ENCODE measurements around the gene FRMD5. TPM values are rescaled to one million over a fixed set of nuclear protein-coding genes. Genes with fewer than 3 reads are reported as not detected.
"Not testable (repeated sequence)": the region's sequence is repeated elsewhere in the genome, so short reads cannot be mapped to it uniquely, and the experiment has no call there.

Gene FRMD5
- 0.30 TPM for polyA plus RNA-seq

DNA sequence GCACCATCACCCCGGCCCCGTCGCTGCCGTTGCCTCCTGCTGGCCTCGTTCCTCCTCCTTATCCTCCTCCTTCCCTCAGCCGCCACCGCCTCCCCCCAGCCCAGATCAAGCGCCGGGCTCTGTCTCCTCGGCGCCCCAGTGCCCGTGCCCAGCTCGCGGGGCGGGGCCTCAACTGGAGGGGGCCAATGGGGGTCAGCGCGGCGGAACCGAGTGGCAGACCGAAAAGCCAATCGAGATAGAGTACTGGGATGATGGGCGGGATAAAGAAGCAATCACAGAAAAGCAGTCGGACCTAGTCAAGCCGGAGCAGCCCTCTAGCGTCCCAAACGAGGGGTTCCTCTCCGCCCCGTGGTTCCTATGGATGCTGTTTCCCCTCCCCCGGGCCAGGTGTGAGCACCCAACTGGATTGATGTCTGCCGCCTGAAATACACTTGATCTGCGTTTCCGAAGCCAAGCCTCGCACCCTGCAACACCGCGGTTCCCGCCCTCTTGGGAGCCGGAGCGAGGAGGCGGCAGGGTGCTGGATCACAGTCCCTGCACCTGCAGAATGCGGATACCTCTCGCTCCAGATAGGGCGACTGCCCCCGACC lies at the start of gene FRMD5:
FRMD5 (minus strand) TSS at position 121 of the 590 bp plus-strand sequence.
- peak within 1 kb of the TSS; percentile 86 to 95 (median 94) for H3K4me3 Mint-ChIP-seq
- H3K4me1 Mint-ChIP-seq: peaks cover 11 to 20% (median 12%) of the 10 kb centered on the region in 3 donors
- H3K9me3 Mint-ChIP-seq: peaks cover 0 to 1% (median 0%) of the 10 kb centered on the region in 3 donors
- no peaks in the 10 kb centered on the region for H3K36me3 Mint-ChIP-seq
- H3K27me3 Mint-ChIP-seq: peaks cover 50% of the 10 kb centered on the region
- H3K27ac Mint-ChIP-seq: peak within 1 kb of the TSS; percentile 31 to 66 (median 44)

DNA sequence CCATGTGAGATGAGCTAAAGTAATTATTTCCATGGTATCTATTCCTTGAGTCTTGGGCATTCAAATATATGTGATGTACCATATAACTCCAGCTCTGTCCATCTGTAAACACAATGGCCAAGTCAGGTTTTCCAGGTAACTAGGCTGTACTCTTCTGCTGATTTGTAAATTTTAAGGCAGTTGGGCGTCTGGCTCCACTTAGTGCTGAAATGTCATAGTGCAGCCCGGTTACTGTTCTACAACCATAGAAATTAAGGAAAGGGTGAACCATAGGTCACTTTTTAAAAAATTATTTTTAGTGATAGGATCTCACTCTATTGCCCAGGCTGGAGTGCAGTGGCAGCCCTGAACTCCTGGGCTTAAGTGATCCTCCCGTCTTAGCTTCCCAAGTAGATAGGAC lies 48.8 kb upstream of the FRMD5 start:
- H3K4me1 Mint-ChIP-seq: peaks cover 0 to 2% (median 0%) of the 10 kb centered on the region in 3 donors

DNA sequence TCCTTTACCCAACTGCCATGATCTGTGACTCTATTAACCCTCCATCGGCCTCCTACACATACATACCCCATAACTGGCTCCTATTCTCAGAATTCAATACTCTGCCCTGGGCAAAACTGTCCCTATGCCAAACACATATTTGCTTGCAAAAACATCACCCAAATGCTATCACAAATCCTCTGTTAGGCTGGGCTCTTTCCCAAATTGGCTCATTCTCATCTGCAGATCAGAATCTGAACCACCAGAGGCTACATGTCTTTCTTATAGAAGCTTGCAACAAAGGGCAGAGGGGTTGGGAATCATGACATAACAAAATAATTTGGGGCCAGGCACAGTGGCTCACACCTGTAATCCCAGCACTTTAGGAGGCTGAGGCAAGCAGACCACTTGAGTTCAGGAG lies 48.1 kb upstream of the FRMD5 start:
- Mint-ChIP-seq H3K9me3 (no peaks in the 10 kb centered on the region), H3K4me3 (no peak overlapping the region), H3K4me1 (peaks cover 0 to 2% (median 0%) of the 10 kb centered on the region in 3 donors), H3K27ac (no peak overlapping the region), H3K36me3 (no peaks in the 10 kb centered on the region), H3K27me3 (peaks cover 4% of the 10 kb centered on the region)

More for the DNA sequence above, 48.8 kb upstream of the FRMD5 start:
- H3K9me3 Mint-ChIP-seq: no peaks in the 10 kb centered on the region
- no peak overlapping the region for H3K27ac Mint-ChIP-seq
- H3K36me3 Mint-ChIP-seq: no peaks in the 10 kb centered on the region
- no peak overlapping the region for H3K4me3 Mint-ChIP-seq
- peaks cover 4% of the 10 kb centered on the region for H3K27me3 Mint-ChIP-seq

DNA sequence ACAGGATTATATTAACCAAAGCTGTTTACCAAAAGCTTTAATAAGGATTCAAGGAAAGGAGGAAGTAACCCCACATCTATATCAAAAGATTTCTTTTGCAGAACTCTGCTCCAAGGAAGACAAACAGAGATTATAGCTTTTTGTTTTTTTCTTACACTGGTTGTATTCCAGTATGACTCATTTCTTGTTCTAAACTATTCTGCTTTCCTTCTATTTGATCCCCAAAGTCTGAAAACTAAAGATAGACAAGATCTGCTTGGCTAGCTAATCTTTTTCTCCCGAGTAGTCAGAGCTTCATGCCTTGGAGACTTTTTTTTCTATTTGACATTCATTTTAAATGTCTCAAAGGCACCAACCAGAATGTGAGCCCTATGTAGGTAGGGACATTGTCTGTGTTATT lies 36.8 kb upstream of the FRMD5 start:
- H3K9me3 Mint-ChIP-seq: no peaks in the 10 kb centered on the region
- peaks cover 3% of the 10 kb centered on the region for H3K27me3 Mint-ChIP-seq
- no peaks in the 10 kb centered on the region for H3K36me3 Mint-ChIP-seq
- no peaks in the 10 kb centered on the region for H3K4me1 Mint-ChIP-seq
- H3K4me3 Mint-ChIP-seq: no peak overlapping the region
- H3K27ac Mint-ChIP-seq: no peak overlapping the region

DNA sequence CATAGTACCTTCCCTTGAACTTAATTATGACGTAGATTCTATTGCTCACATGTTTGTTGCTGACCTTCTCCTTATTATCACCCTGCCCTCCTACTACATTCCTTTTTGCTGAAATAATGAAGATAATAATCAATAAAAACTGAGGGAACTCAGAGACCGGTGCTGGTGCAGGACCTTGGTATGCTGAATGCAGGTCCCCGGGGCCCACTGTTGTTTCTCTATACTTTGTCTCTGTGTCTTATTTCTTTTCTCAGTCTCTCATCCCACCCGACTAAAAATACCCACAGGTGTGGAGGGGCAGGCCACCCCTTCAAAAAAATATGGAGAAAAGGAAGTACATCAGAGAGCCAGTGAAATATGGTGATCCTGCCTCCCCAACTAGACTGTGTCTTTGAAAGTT lies 34.2 kb upstream of the FRMD5 start:
- H3K4me1 Mint-ChIP-seq, H3K4me3 Mint-ChIP-seq, H3K9me3 Mint-ChIP-seq, H3K27me3 Mint-ChIP-seq, H3K36me3 Mint-ChIP-seq, H3K27ac Mint-ChIP-seq: not testable (repeated sequence)

DNA sequence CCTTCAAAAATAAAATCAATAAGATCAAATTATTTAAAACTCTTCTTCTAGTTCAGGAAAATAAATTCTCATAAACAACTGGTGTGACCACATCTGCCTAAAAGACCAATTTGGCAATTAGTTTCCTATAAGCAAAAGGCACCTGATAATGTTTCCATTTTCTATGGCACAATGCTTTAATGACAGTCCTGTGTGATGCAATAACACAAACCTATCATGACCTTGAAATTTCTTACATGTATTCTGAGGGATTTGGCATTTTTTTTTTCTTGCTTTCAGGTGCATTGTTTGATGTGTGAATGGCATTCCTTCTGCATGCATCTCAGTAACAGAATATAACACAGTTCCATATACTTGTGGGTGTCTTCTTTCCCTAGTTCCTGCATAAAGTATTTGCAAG lies 32.5 kb upstream of the FRMD5 start:
- Mint-ChIP-seq H3K27ac (no peak overlapping the region), H3K4me3 (no peak overlapping the region), H3K9me3 (peaks cover 0 to 2% (median 0%) of the 10 kb centered on the region in 3 donors), H3K4me1 (no peaks in the 10 kb centered on the region), H3K27me3 (peaks cover 2% of the 10 kb centered on the region), H3K36me3 (peaks cover 1% of the 10 kb centered on the region)

DNA sequence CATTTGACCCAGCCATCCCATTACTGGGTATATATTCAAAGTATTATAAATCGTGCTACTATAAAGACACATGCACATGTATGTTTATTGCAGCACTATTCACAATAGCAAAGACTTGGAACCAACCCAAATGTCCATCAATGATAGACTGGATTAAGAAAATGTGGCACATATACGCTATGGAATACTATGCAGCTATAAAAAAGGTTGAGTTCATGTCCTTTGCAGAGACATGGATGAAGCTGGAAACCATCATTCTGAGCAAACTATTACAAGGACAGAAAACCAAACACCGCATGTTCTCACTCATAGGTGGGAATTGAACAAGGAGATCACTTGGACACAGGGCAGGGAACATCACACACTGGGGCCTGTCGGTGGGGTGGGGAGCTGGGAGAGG lies 31.9 kb upstream of the FRMD5 start:
- H3K9me3 Mint-ChIP-seq, H3K36me3 Mint-ChIP-seq, H3K27ac Mint-ChIP-seq, H3K27me3 Mint-ChIP-seq, H3K4me3 Mint-ChIP-seq, H3K4me1 Mint-ChIP-seq: not testable (repeated sequence)

DNA sequence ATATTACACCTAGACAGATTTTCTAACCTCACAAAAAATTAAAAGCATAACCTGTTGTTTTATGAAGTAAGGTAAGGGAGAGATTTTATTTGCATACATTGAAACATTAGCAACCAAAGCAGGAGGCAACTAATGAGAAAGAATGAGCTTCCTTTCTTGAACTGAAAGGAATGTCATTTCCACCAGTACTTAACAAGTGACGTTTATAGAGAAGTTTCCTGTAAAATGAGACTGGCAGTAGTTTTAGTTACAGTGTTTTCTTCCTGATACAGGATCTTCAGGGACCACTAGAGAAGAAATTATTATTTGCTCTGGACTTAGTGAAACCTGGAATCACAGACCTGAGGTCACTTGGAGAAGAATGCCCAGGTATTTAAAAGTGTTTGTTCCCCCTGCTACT lies 27.4 kb upstream of the FRMD5 start:
- peaks cover 0 to 2% (median 0%) of the 10 kb centered on the region in 3 donors for H3K9me3 Mint-ChIP-seq
- peaks cover 12% of the 10 kb centered on the region for H3K27me3 Mint-ChIP-seq
- H3K27ac Mint-ChIP-seq: no peak overlapping the region
- H3K4me3 Mint-ChIP-seq: no peak overlapping the region
- peaks cover 1% of the 10 kb centered on the region for H3K36me3 Mint-ChIP-seq
- H3K4me1 Mint-ChIP-seq: peaks cover 0 to 2% (median 2%) of the 10 kb centered on the region in 3 donors

DNA sequence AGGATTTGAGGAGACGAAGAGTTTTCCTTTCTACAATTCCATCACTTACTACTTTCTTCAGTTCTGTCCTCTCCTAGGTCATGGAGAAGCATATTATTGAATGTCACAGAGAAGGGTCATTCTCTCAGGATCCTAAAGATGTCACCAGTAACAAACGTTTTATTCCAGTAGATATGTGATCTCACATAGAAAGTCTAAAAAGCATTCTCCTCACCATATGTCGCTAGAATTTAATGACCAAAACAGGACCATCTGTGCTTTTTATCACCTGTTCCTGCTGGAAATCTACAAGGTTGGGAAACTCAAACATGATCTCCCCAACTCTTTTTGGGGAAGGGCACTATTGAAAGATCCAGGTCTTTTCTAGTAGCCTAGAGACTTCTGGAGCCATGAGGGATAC lies 24.0 kb upstream of the FRMD5 start:
- no peaks in the 10 kb centered on the region for H3K9me3 Mint-ChIP-seq
- H3K36me3 Mint-ChIP-seq: peaks cover 1% of the 10 kb centered on the region
- no peak overlapping the region for H3K4me3 Mint-ChIP-seq
- H3K27ac Mint-ChIP-seq: no peak overlapping the region
- H3K4me1 Mint-ChIP-seq: peaks cover 0 to 2% (median 2%) of the 10 kb centered on the region in 3 donors
- peaks cover 15% of the 10 kb centered on the region for H3K27me3 Mint-ChIP-seq

DNA sequence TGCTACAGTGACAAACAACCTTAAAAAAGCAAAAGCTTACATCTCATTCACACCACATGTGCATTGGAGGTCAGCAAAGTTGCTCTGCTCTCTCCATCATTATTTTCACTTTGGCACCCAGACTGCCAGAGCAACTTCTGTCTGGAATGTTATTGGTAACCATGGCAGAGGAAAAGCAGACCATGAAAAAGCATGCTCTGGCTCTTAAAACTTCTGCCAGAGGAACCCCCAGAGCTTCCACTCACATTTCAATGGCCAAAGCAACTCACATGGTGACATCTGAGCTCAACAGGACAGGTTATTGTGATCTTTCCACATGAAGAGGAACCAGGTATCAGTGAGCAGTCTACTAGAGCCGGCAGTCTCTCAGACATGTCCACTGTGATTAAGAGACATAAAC lies 21.9 kb upstream of the FRMD5 start:
- Mint-ChIP-seq H3K4me3 (no peak overlapping the region), H3K36me3 (no peaks in the 10 kb centered on the region), H3K27ac (no peak overlapping the region), H3K27me3 (peaks cover 15% of the 10 kb centered on the region), H3K9me3 (no peaks in the 10 kb centered on the region), H3K4me1 (peaks cover 0 to 2% (median 2%) of the 10 kb centered on the region in 3 donors)

DNA sequence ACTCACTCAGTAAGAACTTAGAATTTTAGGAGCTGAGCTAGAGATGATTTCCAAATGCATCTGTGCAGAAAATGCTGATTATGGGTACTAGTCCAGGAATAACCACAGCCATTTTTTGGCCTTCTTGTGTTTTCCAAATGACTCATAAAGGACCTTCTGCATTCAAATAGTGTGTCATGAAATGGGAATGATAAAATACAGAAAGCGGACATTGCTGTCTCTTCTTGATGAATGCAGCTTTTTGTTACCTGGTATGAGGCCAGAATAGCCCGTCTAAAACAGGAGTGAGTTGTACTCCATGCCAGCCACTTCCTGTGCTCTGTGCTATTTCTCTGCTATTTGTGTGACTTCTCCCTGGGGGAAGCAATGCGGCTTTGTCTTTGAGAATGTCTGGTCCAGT lies 20.5 kb upstream of the FRMD5 start:
- Mint-ChIP-seq H3K9me3 (no peaks in the 10 kb centered on the region), H3K36me3 (no peaks in the 10 kb centered on the region), H3K4me3 (no peak overlapping the region), H3K27ac (no peak overlapping the region), H3K4me1 (peaks cover 0 to 2% (median 2%) of the 10 kb centered on the region in 3 donors), H3K27me3 (peaks cover 22% of the 10 kb centered on the region)

DNA sequence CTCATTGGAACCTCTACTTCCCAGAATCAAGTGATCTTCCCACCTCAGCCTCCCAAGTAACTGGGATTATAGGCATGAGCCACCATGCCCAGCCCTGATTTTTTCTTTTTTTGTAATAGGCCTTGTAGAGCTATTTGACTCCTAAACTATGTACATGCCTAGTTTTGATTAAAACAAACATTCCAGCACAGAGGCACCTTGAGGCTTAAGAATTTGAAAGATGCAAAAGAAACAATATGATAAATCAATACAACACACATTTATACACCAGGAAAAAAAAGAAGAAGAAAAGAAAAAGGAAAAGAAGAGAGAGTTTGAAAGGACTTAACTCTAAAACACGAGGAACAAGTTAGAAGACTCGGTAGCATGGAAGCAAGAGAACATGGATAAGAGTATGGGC lies 13.9 kb upstream of the FRMD5 start:
- Mint-ChIP-seq H3K36me3 (no peaks in the 10 kb centered on the region), H3K27me3 (peaks cover 13% of the 10 kb centered on the region), H3K27ac (no peak overlapping the region), H3K9me3 (no peaks in the 10 kb centered on the region), H3K4me3 (no peak overlapping the region), H3K4me1 (no peaks in the 10 kb centered on the region)

DNA sequence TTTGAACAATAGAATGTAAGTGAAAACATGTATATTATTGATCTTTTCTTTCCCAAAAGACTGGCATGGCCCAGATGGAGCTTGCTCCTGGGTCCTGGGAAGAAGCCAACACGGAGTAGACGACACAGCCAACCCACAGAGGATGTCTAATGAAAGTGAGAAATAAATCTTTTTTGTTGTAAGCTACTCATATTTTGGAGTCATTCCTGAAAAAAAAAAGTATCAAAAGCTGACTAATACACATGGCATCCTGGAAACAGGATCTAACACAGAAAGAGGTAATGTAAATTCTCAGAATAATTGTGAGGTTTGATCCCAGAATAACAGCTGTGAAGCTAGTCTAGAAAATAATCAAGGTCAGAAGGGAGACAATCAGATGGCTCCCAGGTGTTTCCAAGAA lies 12.6 kb upstream of the FRMD5 start:
- Mint-ChIP-seq H3K27ac (no peak overlapping the region), H3K4me1 (no peaks in the 10 kb centered on the region), H3K4me3 (no peak overlapping the region), H3K27me3 (peaks cover 12% of the 10 kb centered on the region), H3K36me3 (no peaks in the 10 kb centered on the region), H3K9me3 (no peaks in the 10 kb centered on the region)

DNA sequence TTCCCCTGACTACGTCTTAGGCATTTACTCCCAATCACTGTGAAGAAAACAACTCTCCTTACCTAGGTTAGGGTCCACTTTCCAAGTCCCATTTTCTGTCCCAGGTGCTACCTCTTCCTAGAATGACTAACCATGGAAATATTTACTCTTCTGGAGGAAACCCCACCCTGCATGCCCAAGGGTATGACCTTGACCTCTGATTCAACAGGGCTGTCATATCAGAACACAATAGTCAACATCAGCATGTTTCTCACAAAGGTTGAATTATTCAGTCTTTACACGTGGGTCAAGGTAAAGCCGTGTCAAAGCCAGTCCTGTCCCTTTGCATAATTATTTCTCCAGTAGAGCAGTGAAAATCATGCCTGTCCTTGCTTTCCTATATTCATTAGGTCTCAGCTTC lies 4.3 kb upstream of the FRMD5 start:
- peaks cover 3% of the 10 kb centered on the region for H3K36me3 Mint-ChIP-seq
- H3K27ac Mint-ChIP-seq: no peak overlapping the region
- peaks cover 32% of the 10 kb centered on the region for H3K27me3 Mint-ChIP-seq
- H3K4me3 Mint-ChIP-seq: peak overlapping the region in 1 of 4 donors; percentile 42
- peaks cover 0 to 2% (median 0%) of the 10 kb centered on the region in 3 donors for H3K9me3 Mint-ChIP-seq
- H3K4me1 Mint-ChIP-seq: peaks cover 7 to 10% (median 8%) of the 10 kb centered on the region in 3 donors

DNA sequence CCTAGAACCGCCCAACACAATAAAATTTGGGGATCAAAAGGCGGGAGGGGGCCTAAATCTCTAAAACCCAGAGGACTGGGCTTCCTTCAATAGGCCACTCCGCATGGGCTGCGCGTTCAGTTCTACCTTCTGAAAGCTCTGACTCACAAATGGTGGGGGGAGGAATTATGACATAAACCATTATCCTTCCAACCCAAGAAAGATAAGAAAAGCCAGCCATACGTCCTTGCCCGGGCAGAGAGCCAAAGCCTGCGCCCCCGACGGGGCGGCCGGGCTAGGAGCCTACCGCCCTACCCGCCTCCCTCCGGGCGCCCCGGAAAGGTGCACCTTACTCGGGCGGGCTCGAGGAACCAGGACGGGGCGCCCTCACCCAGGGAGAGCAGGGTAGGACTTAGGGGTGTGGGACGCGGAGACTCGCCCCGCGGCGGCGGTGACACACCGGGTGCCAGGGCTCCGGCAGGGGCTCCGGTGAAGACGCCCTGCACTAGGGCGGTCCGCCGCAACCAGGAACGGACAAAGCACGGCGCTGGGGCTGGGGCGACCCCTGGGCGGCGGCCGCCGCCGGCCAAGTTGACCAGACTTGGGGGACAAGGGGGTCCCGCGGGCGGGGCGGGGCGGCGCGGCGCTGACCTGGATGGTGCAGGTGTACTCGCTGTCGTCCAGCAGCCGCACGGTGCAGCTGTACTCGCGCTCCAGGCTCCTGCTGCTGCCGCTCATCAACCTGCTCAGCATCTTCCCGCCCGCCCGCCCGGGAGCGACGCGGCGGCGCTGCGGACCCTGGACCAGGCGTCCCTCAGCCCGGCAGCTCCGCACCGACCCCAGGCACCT lies 534 bp downstream of the FRMD5 start:
- no peaks in the 10 kb centered on the region for H3K36me3 Mint-ChIP-seq
- peaks cover 11 to 20% (median 12%) of the 10 kb centered on the region in 3 donors for H3K4me1 Mint-ChIP-seq
- H3K27me3 Mint-ChIP-seq: peaks cover 51% of the 10 kb centered on the region
- peaks cover 0 to 1% (median 0%) of the 10 kb centered on the region in 3 donors for H3K9me3 Mint-ChIP-seq
- H3K4me3 Mint-ChIP-seq: peak overlapping the region; percentile 72 to 95 (median 89)
- H3K27ac Mint-ChIP-seq: peak overlapping the region in 2 of 3 donors; percentile 44 to 66
